GM19238 (cell line): Measurements from ENCODE around the gene KIF2A.

Source experiments
- DNase-seq: peaks from one replicate; pipeline ENCODE4 v3.0.0; 2011; ENCODE audit warnings: low spot score; ENCODE audit not compliant: insufficient read length

Gene KIF2A

DNA sequence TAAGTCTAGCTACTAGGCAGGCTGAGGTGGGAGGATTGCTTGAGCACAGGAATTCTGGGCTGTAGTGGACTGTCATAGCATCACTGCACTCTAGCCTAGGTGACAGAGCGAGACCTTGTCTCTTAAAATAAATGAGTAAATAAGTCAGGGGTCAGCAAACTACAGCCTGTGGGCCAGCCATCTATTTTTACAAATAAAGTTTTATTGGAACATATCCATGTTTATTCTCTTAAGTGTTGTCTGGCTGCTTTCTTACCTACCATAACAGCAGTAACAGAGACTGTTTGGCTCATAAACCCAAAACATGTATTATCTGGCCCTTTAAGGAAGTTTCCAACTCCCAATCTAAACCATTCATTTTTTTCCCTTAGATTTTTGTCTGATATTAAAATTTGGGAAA is 68.1 kb downstream of the KIF2A start:
- no peak for DNase-seq

GRCh38 chr5:62375627-62376026 is 69.6 kb downstream of the KIF2A start:
- DNase-seq: no peak

GRCh38 chr5:62376064-62376463 is 70.1 kb downstream of the KIF2A start:
- DNase-seq: no peak

DNA sequence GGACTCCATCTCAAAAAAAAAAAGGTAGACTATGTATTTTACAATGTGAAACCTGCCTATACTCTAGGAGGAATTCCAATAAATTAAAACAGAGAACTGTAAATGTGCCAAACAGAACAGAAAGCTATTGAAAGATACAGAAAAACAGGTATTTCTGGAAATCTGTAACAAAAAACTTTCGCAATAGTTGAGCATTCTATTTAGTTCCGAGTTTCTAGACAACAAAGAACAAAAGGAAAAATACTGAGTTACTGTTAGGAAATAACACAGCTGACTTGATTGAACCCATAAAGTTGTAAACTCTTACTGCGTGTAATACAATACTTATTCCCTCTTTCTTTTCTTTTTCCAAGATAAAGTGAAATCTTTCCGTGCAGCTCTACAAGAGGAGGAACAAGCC is 79.1 kb downstream of the KIF2A start:
- DNase-seq: no peak

DNA sequence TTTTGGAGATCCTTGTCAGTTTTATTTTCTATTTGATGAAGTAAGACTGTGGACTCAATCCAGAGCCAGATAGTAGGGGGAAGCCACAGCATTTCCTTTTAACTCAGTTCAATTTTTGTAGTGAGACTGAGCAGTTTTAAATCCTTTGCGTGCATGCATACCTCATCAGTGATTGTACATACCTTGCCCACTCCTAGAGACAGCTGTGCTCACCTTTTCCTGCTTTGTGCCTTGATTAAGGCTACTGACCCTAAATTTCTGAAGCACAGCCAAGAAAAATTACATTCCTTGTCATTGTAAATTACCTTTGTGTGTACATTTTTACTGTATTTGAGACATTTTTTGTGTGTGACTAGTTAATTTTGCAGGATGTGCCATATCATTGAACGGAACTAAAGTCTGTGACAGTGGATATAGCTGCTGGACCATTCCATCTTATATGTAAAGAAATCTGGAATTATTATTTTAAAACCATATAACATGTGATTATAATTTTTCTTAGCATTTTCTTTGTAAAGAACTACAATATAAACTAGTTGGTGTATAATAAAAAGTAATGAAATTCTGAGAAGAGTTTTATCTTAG is 79.9 kb downstream of the KIF2A start:
- DNase-seq: no peak

DNA sequence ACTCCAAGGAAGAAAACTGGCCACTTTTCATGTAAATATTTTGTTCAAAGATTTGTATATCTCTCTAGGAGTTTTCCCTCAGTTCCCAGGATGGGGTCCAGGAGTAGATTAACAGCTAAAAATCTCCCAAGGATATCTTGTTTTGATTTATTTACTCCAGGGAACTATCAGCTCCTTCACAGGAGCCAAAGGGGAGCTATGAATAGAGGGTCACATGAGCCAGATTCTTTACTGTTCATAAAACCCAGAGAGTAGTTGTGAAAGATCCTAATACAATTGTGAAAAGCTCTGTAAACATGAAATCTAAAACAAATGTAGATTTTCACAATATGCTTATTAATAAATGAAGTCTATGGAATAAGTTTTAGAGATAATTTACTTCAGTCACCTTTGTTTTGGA is 80.8 kb downstream of the KIF2A start:
- no peak for DNase-seq

GRCh38 chr5:62395210-62395950 is 89.4 kb downstream of the KIF2A start:
- no peak for DNase-seq

DNA sequence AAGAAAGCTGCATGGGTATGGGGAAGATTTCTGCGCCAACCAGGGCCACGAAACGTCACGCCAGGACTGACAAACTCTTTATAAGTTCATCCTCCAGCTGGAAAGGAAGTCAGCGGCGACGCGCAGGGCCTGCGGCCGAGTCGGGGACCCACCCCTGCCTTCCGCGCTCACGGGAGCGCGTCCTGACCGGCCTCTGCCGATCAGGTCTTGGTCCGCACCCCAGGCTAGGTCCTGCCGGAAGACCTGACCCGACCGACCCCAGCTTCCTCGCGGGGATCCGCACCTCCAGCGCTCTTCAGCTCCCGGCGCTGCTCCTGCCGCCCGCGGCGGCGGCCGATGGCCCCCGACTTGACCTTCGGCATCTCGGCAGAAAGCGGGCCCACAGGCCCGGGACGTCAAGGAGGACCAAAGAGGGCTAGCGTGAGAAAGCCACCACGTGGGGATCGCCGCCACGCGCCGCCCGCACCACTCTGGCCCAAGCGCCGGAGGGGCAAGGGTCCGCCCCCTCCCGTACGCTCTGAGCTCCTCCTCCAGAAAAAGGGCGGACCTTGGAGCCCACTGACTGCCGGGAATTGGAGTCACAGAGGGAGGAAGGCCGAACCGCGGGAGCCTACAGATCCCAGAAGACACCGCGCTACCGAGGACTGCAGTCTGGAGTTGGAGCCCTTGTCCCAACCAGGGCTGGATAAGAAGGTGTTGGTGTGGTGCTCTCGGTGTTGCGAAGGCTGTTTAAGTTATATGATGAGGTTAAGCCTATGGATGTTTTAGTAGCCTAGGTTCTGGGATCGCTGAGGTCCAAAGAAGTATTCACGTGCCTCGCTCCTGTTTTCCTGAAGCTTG is 97.6 kb downstream of the KIF2A start, which contains the start of gene DIMT1:
Gene DIMT1 (minus strand): TSS at position 495 of the 840 bp plus-strand sequence. CDS start 133 bp downstream, at position 362.
- DNase-seq: peak; percentile 86

DNA sequence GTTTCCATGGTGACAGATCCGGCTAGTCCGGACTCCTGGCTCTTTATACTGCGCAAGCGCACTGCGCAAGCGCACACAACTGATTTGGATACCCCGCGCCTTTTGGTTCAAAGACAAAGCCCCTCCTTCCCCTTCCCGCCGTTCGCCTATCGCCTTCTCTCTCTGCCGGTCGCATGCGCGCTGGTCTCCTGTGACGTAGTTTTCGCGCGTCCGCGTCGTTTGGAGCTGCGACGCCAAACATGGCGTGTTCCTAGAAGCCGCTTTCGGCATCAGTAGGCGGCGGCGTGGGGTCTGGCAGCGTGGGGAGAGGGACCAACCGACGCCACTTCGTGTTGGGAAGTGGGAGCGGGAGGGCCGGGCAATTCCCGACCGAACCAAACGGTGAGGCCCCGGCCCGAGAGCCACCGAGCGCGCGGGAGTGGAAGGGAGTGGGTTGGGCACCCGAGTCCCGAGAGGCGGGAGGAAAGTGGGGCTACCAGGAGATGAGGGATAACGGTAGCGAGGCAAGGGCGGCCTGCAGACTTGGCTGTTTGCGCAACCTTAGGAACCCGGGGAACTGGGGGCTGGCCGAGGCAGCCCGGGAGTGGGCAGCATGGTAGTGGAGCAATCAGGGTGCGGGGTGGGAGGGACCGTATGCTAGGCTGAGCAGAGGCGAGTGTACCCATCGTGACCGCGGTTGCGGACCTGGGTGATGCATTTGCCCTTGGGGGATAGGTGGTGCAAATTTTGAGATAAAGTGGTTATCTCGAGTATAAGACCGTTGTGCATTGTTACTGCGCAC is 106.7 kb downstream of the KIF2A start, which contains the start of gene IPO11:
Gene IPO11 (plus strand): TSS at position 215 of the 781 bp plus-strand sequence. CDS start 24,517 bp downstream, outside the sequence.
- DNase-seq: peak; percentile 88

DNA sequence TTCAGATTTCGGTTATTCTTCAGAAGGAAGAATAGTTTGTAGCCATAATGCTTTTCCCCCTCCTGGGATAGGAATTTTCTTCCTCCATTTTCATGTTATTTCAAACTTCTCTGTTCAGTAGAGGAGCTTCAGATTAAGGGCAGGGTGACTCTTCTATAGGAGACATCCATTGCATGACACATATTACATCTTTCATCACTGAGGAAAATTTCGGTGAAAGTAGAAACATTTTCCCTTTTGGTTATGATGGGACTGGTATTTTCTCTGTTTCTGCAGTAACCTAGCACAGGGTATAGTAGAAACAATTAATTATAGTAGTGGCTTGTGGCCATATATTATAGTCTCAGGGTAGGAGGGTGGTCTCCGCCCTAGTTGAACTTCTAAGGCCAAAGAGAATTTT is 107.7 kb downstream of the KIF2A start:
- no peak for DNase-seq

DNA sequence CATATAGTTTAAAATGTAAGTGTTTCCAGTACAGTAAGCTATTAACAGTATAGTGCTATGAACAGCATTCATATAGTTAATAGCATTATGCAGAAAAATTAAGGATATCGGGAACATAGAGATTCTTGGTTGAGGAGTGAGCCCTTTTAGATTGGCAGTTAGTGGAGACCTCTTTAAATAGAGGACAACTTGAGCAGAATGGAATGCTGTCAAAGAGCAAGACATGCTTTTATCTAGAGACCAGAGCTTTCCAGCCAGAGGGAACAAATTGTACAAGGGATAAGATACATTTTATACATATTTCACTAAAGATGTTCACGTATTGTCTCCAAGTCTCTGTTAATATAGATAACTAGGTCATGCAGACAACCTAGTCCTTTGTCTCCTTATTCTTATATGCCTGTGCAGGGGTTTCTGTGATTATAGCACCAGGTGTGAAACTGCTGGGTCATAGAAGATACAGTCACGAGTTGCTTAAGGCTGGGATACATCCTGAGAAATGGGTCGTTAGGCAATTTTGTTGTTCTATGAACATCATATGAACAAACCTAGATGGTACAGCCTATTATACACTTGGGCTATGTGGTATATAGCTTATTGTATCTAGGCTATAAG is 112.6 kb downstream of the KIF2A start:
- no peak for DNase-seq

- DNase-seq: no peak
Measured at GRCh38 chr5:62419609-62420008, 113.6 kb downstream of the KIF2A start.

DNA sequence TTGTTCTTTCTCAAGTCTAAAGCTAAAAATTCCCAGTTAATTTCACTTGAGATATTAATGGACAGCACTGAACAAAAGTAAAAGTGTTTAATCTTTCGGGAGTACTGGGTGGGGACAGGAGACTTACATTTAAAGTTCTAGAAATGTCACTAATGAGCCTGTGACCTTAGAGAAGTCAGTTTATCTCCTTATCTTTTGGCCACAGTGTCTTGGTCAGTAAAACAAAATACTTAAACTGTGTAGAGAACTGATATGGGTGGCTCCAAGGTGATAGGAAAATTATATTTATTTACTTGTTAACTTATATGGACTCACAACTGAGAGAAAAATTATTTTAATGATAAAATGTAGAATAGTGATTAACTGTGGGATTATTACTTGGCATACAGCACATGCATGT is 115.4 kb downstream of the KIF2A start:
- DNase-seq: no peak

GRCh38 chr5:62424763-62425162 is 118.8 kb downstream of the KIF2A start:
- no peak for DNase-seq

DNA sequence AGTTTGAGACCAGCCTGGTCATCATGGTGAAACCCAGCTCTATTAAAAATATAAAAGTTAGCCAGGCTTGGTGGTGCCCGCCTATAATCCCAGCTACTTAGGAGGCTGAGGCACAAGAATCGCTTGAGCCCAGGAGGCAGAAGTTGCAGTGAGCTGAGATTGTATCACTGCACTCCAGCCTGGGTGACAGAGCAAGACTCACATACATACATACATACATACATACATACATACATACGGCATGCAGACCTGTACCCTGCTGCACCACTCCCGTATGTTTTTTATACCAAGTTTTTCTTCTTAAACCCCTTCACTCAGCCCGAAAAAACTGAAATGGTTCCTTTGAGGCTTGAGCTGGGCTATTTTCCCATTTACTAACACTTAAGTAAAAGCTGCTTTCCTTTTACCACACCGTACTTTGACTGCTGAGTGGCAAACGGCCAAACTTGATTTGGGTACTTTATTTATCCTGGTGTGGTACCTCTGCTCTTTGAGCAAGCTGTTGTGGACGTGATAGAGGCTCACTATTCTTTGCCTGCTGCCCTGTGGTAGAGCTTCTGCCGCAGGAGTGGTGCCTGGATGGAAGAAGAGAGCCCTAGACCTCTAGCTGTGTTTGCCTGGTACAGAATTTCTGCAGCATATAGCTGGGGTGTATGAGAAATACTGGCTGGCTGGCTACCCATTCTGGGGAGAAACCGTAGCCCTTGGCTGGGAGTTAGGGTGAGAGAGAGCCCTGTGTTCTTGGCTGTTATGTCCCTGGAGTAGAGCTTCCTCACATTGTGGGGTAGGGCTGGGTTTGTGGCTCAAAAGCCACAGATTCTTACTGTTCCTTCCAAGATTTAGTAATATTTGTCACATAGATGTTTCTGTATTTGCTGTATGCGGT is 126.0 kb downstream of the KIF2A start:
- DNase-seq: no peak

DNA sequence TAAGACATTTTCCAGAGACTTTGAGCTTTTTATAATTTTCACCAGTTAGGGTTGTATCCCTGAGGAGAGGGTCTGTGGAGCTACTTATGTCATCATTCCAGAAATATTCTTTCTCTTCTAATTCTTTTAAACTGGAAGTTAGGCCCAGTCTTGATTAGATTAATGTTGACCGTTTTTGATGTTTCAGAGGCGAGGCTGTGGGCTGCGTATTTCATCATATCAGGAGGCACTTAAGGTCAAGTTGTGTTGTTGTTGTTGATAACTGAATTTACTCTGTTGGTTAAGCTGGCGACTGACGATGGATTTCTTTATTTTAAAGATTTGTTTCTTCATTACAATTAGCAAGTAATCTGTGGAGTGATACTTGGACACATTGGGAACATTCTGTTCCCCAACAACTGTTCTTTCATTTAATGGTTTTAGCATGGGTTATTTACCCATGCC is 126.6 kb downstream of the KIF2A start:
- no peak for DNase-seq
